SU-DHL-6 (cell line): ENCODE results near the gene LRP11.

Experiments used
- H2AFZ ChIP-seq: fragments of 200-600 bp; sonication (generic); 2 replicates; pipeline ENCODE4 v1.6.1; 2014; ENCODE audit warnings: low read depth, mild to moderate bottlenecking, moderate library complexity, mixed read lengths, antibody characterized with exemption, low read length; ENCODE audit not compliant: severe bottlenecking
- H3F3A ChIP-seq: fragments of 200-600 bp; shearing (Covaris generic); 2 replicates; pipeline ENCODE4 v1.6.0; 2016; ENCODE audit warnings: antibody characterized with exemption, mild to moderate bottlenecking; ENCODE audit not compliant: insufficient read depth
- H3K27ac ChIP-seq: fragments of 200-600 bp; sonication (generic); 2 replicates; pipeline ENCODE4 v1.5.1; 2016; ENCODE audit warnings: low read depth, mild to moderate bottlenecking, low read length, moderate library complexity, mixed read lengths
- H3K27me3 ChIP-seq: fragments of 200-600 bp; sonication (generic), shearing (Covaris generic); 2 replicates; pipeline ENCODE4 v1.6.0; 2014; ENCODE audit warnings: mild to moderate bottlenecking, low read length
- H3K36me3 ChIP-seq: fragments of 200-600 bp; sonication (generic); 2 replicates; pipeline ENCODE4 v1.6.1; 2014; ENCODE audit warnings: mild to moderate bottlenecking, low read length, mixed read lengths
- H3K4me2 ChIP-seq: fragments of 300-600, 200-600 bp; shearing (Covaris generic), sonication (generic); 2 replicates; pipeline ENCODE4 v1.6.0; 2014; ENCODE audit warnings: low read length, low read depth, mild to moderate bottlenecking; ENCODE audit not compliant: poor library complexity, severe bottlenecking
- H3K4me3 ChIP-seq: fragments of 200-600 bp; sonication (generic); 2 replicates; pipeline ENCODE4 v1.5.1; 2014; ENCODE audit warnings: antibody characterized with exemption, low read length, mild to moderate bottlenecking, mixed read lengths; ENCODE audit not compliant: insufficient read depth, poor library complexity, severe bottlenecking
- H3K79me2 ChIP-seq: fragments of 200-600 bp; sonication (generic); 2 replicates; pipeline ENCODE4 v1.6.1; 2014; ENCODE audit warnings: mild to moderate bottlenecking, low read length, moderate library complexity; ENCODE audit not compliant: insufficient read depth
- H3K9ac ChIP-seq: fragments of 200-600 bp; sonication (generic); 2 replicates; pipeline ENCODE4 v1.7.0; 2014; ENCODE audit warnings: mild to moderate bottlenecking, low read length
- H3K9me2 ChIP-seq: fragments of 200-600 bp; sonication (generic); replicated peaks from 2 replicates; pipeline ENCODE4 v1.6.1; 2014; ENCODE audit warnings: low read length; ENCODE audit not compliant: insufficient read depth
- H3K9me3 ChIP-seq: fragments of 200-600 bp; sonication (generic); 2 replicates; pipeline ENCODE4 v1.6.1; 2014; ENCODE audit warnings: low read length, mixed read lengths; ENCODE audit not compliant: insufficient read depth
- H4K20me1 ChIP-seq: fragments of 200-600 bp; sonication (generic); 2 replicates; pipeline ENCODE4 v1.6.1; 2014; ENCODE audit warnings: low read depth, mild to moderate bottlenecking, antibody characterized with exemption, low read length, moderate library complexity, mixed read lengths
- CTCF ChIP-seq: fragments of 200-600 bp; sonication (generic); IDR thresholded peaks from one replicate; pipeline ENCODE4 v1.5.1; 2017; ENCODE audit warnings: antibody characterized with exemption, mild to moderate bottlenecking, low read length, moderate library complexity; ENCODE audit not compliant: insufficient read depth, poor library complexity, severe bottlenecking
- EZH2phosphoT487 ChIP-seq: fragments of 200-600 bp; sonication (generic), shearing (Covaris generic); conservative IDR thresholded peaks from 2 replicates; pipeline ENCODE4 v1.6.1; 2018; ENCODE audit warnings: mild to moderate bottlenecking, antibody characterized with exemption, low read length, moderate library complexity, mixed read lengths

Gene LRP11

GRCh38 chr6:149891259-149891658 is 27.1 kb upstream of the LRP11 start:
- H2AFZ ChIP-seq = no peak overlapping the region
- no peaks in the 10 kb centered on the region for H3K9me2 ChIP-seq
- H3K4me3 ChIP-seq = no peak overlapping the region
- no peak overlapping the region for H3K27ac ChIP-seq
- H3K4me2 ChIP-seq = no peak overlapping the region
- no peaks in the 10 kb centered on the region for H3K27me3 ChIP-seq
- no peaks in the 10 kb centered on the region for H3K36me3 ChIP-seq
- H3F3A ChIP-seq = no peaks in the 10 kb centered on the region
- H4K20me1 ChIP-seq = no peaks in the 10 kb centered on the region
- TF ChIP-seq CTCF = no peak
- no peak for TF ChIP-seq EZH2phosphoT487
- no peak overlapping the region for H3K9ac ChIP-seq
- H3K79me2 ChIP-seq = no peaks in the 10 kb centered on the region
- H3K9me3 ChIP-seq = no peaks in the 10 kb centered on the region

GRCh38 chr6:149890629-149891045 is 26.5 kb upstream of the LRP11 start:
- Histone ChIP-seq H3K9me3 (no peaks in the 10 kb centered on the region), H3K4me3 (no peak overlapping the region), H3K79me2 (no peaks in the 10 kb centered on the region), H3K27me3 (no peaks in the 10 kb centered on the region), H3F3A (no peaks in the 10 kb centered on the region), H3K36me3 (no peaks in the 10 kb centered on the region), H4K20me1 (no peaks in the 10 kb centered on the region), H3K9me2 (no peaks in the 10 kb centered on the region), H3K4me2 (no peak overlapping the region), H3K9ac (no peak overlapping the region), H3K27ac (no peak overlapping the region), H2AFZ (no peak overlapping the region)
- TF ChIP-seq CTCF = no peak
- no peak for TF ChIP-seq EZH2phosphoT487

GRCh38 chr6:149889326-149889725 is 25.2 kb upstream of the LRP11 start:
- no peak overlapping the region for H3K27ac ChIP-seq
- H3K27me3 ChIP-seq = no peaks in the 10 kb centered on the region
- no peak overlapping the region for H2AFZ ChIP-seq
- no peaks in the 10 kb centered on the region for H3K36me3 ChIP-seq
- no peaks in the 10 kb centered on the region for H4K20me1 ChIP-seq
- H3K4me2 ChIP-seq = no peak overlapping the region
- H3K79me2 ChIP-seq = no peaks in the 10 kb centered on the region
- H3K9me3 ChIP-seq = no peaks in the 10 kb centered on the region
- H3K9me2 ChIP-seq = no peaks in the 10 kb centered on the region
- H3K4me3 ChIP-seq = no peak overlapping the region
- H3K9ac ChIP-seq = no peak overlapping the region
- H3F3A ChIP-seq = no peaks in the 10 kb centered on the region
- TF ChIP-seq CTCF = no peak

- Histone ChIP-seq H3K4me3 (no peak overlapping the region), H3K27ac (no peak overlapping the region), H2AFZ (no peak overlapping the region), H3K79me2 (no peaks in the 10 kb centered on the region), H3K9me3 (no peaks in the 10 kb centered on the region), H3K9ac (no peak overlapping the region), H3F3A (no peaks in the 10 kb centered on the region), H3K36me3 (no peaks in the 10 kb centered on the region), H4K20me1 (no peaks in the 10 kb centered on the region), H3K27me3 (no peaks in the 10 kb centered on the region), H3K4me2 (no peak overlapping the region), H3K9me2 (no peaks in the 10 kb centered on the region)
- TF ChIP-seq CTCF = no peak
These were observed 24.5 kb upstream of the LRP11 start for GRCh38 chr6:149888659-149889058.
